HepG2 (cell line): ENCODE data around the gene SMPD3.

Source experiments
- BRD4 ChIP-seq: sonication (generic); formaldehyde crosslinking; IDR thresholded peaks from 2 replicates; pipeline ENCODE4 v1.4.0; 2020; ENCODE audit warnings: missing genetic modification reagents
- NFYB ChIP-seq: sonication (generic); formaldehyde crosslinking; IDR thresholded peaks from 2 replicates; pipeline ENCODE4 v1.4.0; 2020; ENCODE audit warnings: missing genetic modification reagents
- PITX1 ChIP-seq: sonication (generic); formaldehyde crosslinking; IDR thresholded peaks from 2 replicates; pipeline ENCODE4 v1.5.1; 2020; ENCODE audit warnings: mild to moderate bottlenecking, missing genetic modification reagents

GRCh38 chr16:68416057-68417046 is 32.0 kb downstream of the SMPD3 start:
- TF ChIP-seq NFYB (CRISPR knock-in tag), result no peak
- no peak for TF ChIP-seq BRD4
- no peak for TF ChIP-seq PITX1 (CRISPR knock-in tag)
